Progenitor cell of endocrine pancreas (in vitro differentiated cells): ENCODE measurements around the gene CYCS. TPM values are rescaled to one million over a fixed set of nuclear protein-coding genes. Genes with fewer than 3 reads are reported as not detected.
"Not testable (repeated sequence)": the region's sequence is repeated elsewhere in the genome, so short reads cannot be mapped to it uniquely, and the experiment has no call there.

Experiments
- DNase-seq: peaks from one replicate; pipeline ENCODE4 v3.0.0; 2021; ENCODE audit warnings: low spot score; ENCODE audit not compliant: unreplicated experiment
- H3K27ac Mint-ChIP-seq: 2 replicates; pipeline ENCODE4 v1.8.0; 2021; ENCODE audit warnings: mild to moderate bottlenecking, moderate library complexity, mixed read lengths
- H3K27me3 Mint-ChIP-seq: 2 replicates; pipeline ENCODE4 v1.8.0; 2021; ENCODE audit warnings: mixed read lengths
- H3K36me3 Mint-ChIP-seq: 2 replicates; pipeline ENCODE4 v1.8.0; 2022; ENCODE audit warnings: mixed read lengths; ENCODE audit not compliant: insufficient read depth
- H3K4me1 Mint-ChIP-seq: 2 replicates; pipeline ENCODE4 v1.8.0; 2021; ENCODE audit warnings: low read depth, mixed read lengths
- H3K4me3 Mint-ChIP-seq: 2 replicates; pipeline ENCODE4 v1.8.0; 2021; ENCODE audit warnings: low read depth, mild to moderate bottlenecking, moderate library complexity, mixed read lengths
- H3K9me3 Mint-ChIP-seq: 2 replicates; pipeline ENCODE4 v1.8.0; 2021; ENCODE audit warnings: low read depth, mixed read lengths
- CTCF ChIP-seq: fragments of 200-600 bp; sonication (generic); IDR thresholded peaks from one replicate; pipeline ENCODE4 v1.5.0; 2021; ENCODE audit warnings: antibody characterized with exemption, mild to moderate bottlenecking; ENCODE audit not compliant: unreplicated experiment
- total RNA-seq: library from RNA; stranded (reverse); gene quantifications from 2 replicates; pipeline ENCODE4 v1.2.1, GENCODE V29; 2021

The CYCS gene
- total RNA-seq, 1 donor from 2014 or later: 62.3 TPM

- Mint-ChIP-seq H3K4me3 (no peak overlapping the region), H3K9me3 (no peaks in the 10 kb centered on the region), H3K36me3 (peaks cover 22% of the 10 kb centered on the region), H3K27me3 (no peaks in the 10 kb centered on the region), H3K4me1 (peaks cover 7% of the 10 kb centered on the region), H3K27ac (no peak overlapping the region)
- no peak for TF ChIP-seq CTCF
- DNase-seq: no peak
Measured at GRCh38 chr7:25119102-25119501, 6.0 kb downstream of the CYCS start.

- Mint-ChIP-seq H3K4me3 (no peak overlapping the region), H3K27ac (no peak overlapping the region), H3K36me3 (peaks cover 17% of the 10 kb centered on the region), H3K27me3 (no peaks in the 10 kb centered on the region), H3K4me1 (no peaks in the 10 kb centered on the region), H3K9me3 (no peaks in the 10 kb centered on the region)
- TF ChIP-seq CTCF: no peak
- no peak for DNase-seq
Measured at GRCh38 chr7:25118048-25118753, 6.9 kb downstream of the CYCS start.

GRCh38 chr7:25117226-25118047, 7.6 kb downstream of the CYCS start:
- no peak for TF ChIP-seq CTCF
- no peaks in the 10 kb centered on the region for H3K27me3 Mint-ChIP-seq
- no peaks in the 10 kb centered on the region for H3K9me3 Mint-ChIP-seq
- H3K4me3 Mint-ChIP-seq: no peak overlapping the region
- no peak overlapping the region for H3K27ac Mint-ChIP-seq
- no peak for DNase-seq
- H3K36me3 Mint-ChIP-seq: peaks cover 17% of the 10 kb centered on the region
- H3K4me1 Mint-ChIP-seq: no peaks in the 10 kb centered on the region

GRCh38 chr7:25116621-25117020, 8.4 kb downstream of the CYCS start:
- DNase-seq: no peak
- Mint-ChIP-seq H3K4me1 (no peaks in the 10 kb centered on the region), H3K9me3 (no peaks in the 10 kb centered on the region), H3K36me3 (peaks cover 8% of the 10 kb centered on the region), H3K27ac (no peak overlapping the region), H3K4me3 (no peak overlapping the region), H3K27me3 (no peaks in the 10 kb centered on the region)
- no peak for TF ChIP-seq CTCF

- H3K36me3 Mint-ChIP-seq, H3K27me3 Mint-ChIP-seq, DNase-seq, H3K4me1 Mint-ChIP-seq, H3K27ac Mint-ChIP-seq, H3K9me3 Mint-ChIP-seq, H3K4me3 Mint-ChIP-seq: not testable (repeated sequence)
Measured at GRCh38 chr7:25110514-25110913, 14.5 kb downstream of the CYCS start.

- H3K36me3 Mint-ChIP-seq: no peaks in the 10 kb centered on the region
- H3K27ac Mint-ChIP-seq: no peak overlapping the region
- DNase-seq: no peak
- H3K9me3 Mint-ChIP-seq: peaks cover 6% of the 10 kb centered on the region
- no peak for TF ChIP-seq CTCF
- no peaks in the 10 kb centered on the region for H3K4me1 Mint-ChIP-seq
- H3K27me3 Mint-ChIP-seq: no peaks in the 10 kb centered on the region
- no peak overlapping the region for H3K4me3 Mint-ChIP-seq
Measured at GRCh38 chr7:25109276-25109675, 15.8 kb downstream of the CYCS start.
